Karpas-422 (cell line): Measurements from ENCODE around the gene KIRREL3. TPM values are rescaled to one million over a fixed set of nuclear protein-coding genes. Genes with fewer than 3 reads are reported as not detected.

Experiments
- DNase-seq: peaks from one replicate; pipeline ENCODE4 v3.0.0-alpha.2; 2015
- H2AFZ ChIP-seq: fragments of 200-600 bp; sonication (generic); 2 replicates; pipeline ENCODE4 v1.6.1; 2014; ENCODE audit warnings: antibody characterized with exemption, low read length, mixed read lengths
- H3K27ac ChIP-seq: fragments of 200-600 bp; sonication (generic); 2 replicates; pipeline ENCODE4 v1.5.1; 2014; ENCODE audit warnings: mild to moderate bottlenecking, low read length, moderate library complexity
- H3K27me3 ChIP-seq: fragments of 200-600 bp; sonication (generic); 2 replicates; pipeline ENCODE4 v1.6.1; 2014; ENCODE audit warnings: low read length, mixed read lengths
- H3K36me3 ChIP-seq: fragments of 200-600 bp; sonication (generic); 2 replicates; pipeline ENCODE4 v1.6.1; 2014; ENCODE audit warnings: low read length, mixed read lengths; ENCODE audit not compliant: insufficient read depth
- H3K4me1 ChIP-seq: fragments of 200-600 bp; sonication (generic); 2 replicates; pipeline ENCODE4 v1.6.1; 2014; ENCODE audit warnings: mild to moderate bottlenecking, low read length, mixed read lengths
- H3K4me2 ChIP-seq: fragments of 200-600 bp; sonication (generic); 2 replicates; pipeline ENCODE4 v1.6.1; 2014; ENCODE audit warnings: low read length, low read depth, mild to moderate bottlenecking; ENCODE audit not compliant: poor library complexity, severe bottlenecking
- H3K4me3 ChIP-seq: fragments of 200-600 bp; sonication (generic); 2 replicates; pipeline ENCODE4 v1.5.1; 2014; ENCODE audit warnings: mild to moderate bottlenecking, antibody characterized with exemption, low read length, mixed read lengths
- H3K79me2 ChIP-seq: fragments of 200-600 bp; sonication (generic); 2 replicates; pipeline ENCODE4 v1.6.1; 2014; ENCODE audit warnings: mild to moderate bottlenecking, low read length, mixed read lengths
- H3K9ac ChIP-seq: fragments of 200-600 bp; sonication (generic); 2 replicates; pipeline ENCODE4 v1.6.0; 2014; ENCODE audit warnings: low read length
- H3K9me2 ChIP-seq: fragments of 200-600 bp; sonication (generic), shearing (Covaris generic); replicated peaks from 2 replicates; pipeline ENCODE4 v1.6.0; 2014; ENCODE audit warnings: mild to moderate bottlenecking, low read length, moderate library complexity; ENCODE audit not compliant: insufficient read depth
- H3K9me3 ChIP-seq: fragments of 300-700, 200-600 bp; sonication (generic); 2 replicates; pipeline ENCODE4 v1.6.1; 2014; ENCODE audit warnings: low read length, mixed read lengths
- H4K20me1 ChIP-seq: fragments of 200-600 bp; sonication (generic); 2 replicates; pipeline ENCODE4 v1.6.1; 2014; ENCODE audit warnings: mild to moderate bottlenecking, antibody characterized with exemption, low read length, low read depth; ENCODE audit not compliant: insufficient read depth
- total RNA-seq: library from RNA; depleted of rRNA; stranded (reverse); fragments of >200 nt; shearing (Covaris generic); gene quantifications from 2 replicates; pipeline ENCODE4 v1.2.3, GENCODE V29; 2014; ENCODE audit warnings: low replicate concordance

Gene KIRREL3
- total RNA-seq, 1 experiment from 2014 or later, result not detected

DNA sequence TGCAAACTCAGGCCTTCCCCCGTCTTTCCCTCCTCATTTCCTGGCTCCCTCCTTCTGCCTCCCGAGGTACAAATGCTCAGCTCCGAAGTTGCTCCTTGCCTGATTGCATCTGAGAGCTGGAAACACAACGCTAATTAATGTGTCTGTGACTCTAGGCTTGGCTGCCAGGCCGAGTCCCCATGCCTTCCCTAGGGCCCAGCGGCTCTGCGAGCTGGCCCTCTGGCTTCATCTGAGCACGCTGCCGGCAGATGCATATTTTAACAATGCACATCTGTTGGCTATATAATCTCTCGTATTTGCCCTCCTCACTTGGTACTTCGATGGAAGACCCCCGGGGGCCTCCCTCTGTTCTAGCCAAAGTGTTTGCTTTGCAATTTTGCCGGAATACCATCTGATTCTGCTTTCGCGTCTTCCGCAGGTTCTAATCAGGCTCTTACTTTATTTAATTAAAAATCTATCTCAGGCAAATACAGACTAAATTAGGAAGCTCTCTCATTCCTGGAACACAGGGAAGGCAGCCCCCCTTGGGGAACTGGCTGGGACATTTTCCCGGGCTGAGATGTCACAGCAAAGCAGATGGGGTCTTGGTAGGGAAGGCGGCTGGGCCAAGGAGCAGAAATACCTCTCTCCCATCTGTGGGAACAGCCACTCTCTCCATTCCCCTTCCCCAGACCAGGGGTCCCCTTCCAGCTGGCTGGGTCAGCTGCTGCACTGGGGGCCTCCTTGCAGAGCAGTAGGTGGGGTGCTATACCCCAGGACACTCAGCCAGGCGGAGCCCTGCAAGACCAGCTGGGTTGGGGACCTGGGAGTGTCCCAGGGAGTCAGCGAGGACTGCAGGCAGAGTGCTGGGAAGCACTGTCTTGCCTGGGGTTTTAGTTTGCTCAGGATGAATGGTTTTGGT is 482.2 kb downstream of the KIRREL3 start:
- H3K27ac ChIP-seq, result no peak overlapping the region
- H3K4me3 ChIP-seq, result no peak overlapping the region
- H3K9ac ChIP-seq, result no peak overlapping the region
- no peaks in the 10 kb centered on the region for H3K27me3 ChIP-seq
- H3K4me2 ChIP-seq, result no peak overlapping the region
- no peaks in the 10 kb centered on the region for H3K9me3 ChIP-seq
- H3K4me1 ChIP-seq, result peaks cover 21% of the 10 kb centered on the region
- no peaks in the 10 kb centered on the region for H3K79me2 ChIP-seq
- DNase-seq, result no peak
- H2AFZ ChIP-seq, result no peak overlapping the region
- no peaks in the 10 kb centered on the region for H4K20me1 ChIP-seq
- H3K9me2 ChIP-seq, result no peaks in the 10 kb centered on the region
- no peaks in the 10 kb centered on the region for H3K36me3 ChIP-seq

DNA sequence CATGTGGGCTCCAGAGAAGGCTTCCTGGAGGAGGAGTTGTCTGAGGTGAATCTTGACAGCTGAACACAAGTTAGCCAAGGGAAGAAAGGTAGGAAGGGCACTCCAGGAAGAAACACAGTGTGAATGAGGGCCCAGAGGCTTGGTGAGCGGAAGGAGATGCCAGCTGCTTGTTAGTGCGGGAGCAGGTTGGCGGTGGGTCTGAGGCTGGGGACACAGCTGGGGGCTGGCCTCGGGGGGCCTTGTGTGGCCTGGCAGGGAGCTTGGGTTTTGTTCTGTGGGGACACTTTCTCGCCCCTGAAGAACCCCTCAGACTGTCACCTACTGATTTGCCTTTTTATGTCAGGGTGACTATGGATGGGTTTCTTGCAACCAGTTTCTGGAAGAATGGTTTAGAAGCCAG is 485.1 kb downstream of the KIRREL3 start:
- Histone ChIP-seq H3K9ac (no peak overlapping the region), H3K4me1 (peaks cover 26% of the 10 kb centered on the region), H3K9me2 (no peaks in the 10 kb centered on the region), H3K4me2 (no peak overlapping the region), H3K4me3 (no peak overlapping the region), H2AFZ (no peak overlapping the region), H4K20me1 (no peaks in the 10 kb centered on the region), H3K27ac (no peak overlapping the region), H3K27me3 (no peaks in the 10 kb centered on the region), H3K9me3 (no peaks in the 10 kb centered on the region), H3K79me2 (no peaks in the 10 kb centered on the region), H3K36me3 (no peaks in the 10 kb centered on the region)
- DNase-seq, result no peak

DNA sequence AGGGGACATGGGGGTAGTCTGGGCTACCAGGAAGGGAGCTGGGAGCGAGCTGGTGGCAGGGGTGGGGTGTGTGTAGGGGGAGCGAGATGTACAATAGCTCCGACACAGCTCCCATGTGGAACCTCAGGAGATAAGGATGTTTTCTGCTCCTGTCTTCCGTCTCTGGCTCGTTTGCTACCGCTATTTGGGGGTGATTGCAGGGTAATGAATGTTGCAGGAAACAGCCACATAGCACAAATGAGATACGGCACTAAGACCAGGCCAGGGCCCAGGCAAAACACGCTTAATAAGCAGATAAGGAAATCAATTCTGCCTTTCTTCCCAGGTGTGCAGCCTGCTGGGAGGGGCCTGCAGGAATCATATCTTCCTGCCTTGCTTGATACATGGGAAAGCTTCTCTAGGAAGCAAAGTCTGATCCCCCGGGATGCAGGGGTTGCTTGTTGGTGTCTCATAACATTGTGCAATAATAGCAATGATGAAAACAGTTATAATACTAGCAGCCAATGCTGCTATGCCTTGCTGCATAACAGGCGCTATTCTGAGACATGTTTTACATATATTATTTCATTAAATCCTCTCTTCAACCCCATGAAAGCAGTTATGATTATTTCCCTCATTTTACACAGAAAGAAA is 486.4 kb downstream of the KIRREL3 start:
- Histone ChIP-seq H3K36me3 (no peaks in the 10 kb centered on the region), H3K27ac (no peak overlapping the region), H3K4me1 (peaks cover 26% of the 10 kb centered on the region), H2AFZ (no peak overlapping the region), H4K20me1 (no peaks in the 10 kb centered on the region), H3K4me3 (no peak overlapping the region), H3K4me2 (peak overlapping the region; percentile 51), H3K9ac (no peak overlapping the region), H3K9me3 (no peaks in the 10 kb centered on the region), H3K79me2 (no peaks in the 10 kb centered on the region), H3K27me3 (no peaks in the 10 kb centered on the region), H3K9me2 (no peaks in the 10 kb centered on the region)
- DNase-seq, result no peak

DNA sequence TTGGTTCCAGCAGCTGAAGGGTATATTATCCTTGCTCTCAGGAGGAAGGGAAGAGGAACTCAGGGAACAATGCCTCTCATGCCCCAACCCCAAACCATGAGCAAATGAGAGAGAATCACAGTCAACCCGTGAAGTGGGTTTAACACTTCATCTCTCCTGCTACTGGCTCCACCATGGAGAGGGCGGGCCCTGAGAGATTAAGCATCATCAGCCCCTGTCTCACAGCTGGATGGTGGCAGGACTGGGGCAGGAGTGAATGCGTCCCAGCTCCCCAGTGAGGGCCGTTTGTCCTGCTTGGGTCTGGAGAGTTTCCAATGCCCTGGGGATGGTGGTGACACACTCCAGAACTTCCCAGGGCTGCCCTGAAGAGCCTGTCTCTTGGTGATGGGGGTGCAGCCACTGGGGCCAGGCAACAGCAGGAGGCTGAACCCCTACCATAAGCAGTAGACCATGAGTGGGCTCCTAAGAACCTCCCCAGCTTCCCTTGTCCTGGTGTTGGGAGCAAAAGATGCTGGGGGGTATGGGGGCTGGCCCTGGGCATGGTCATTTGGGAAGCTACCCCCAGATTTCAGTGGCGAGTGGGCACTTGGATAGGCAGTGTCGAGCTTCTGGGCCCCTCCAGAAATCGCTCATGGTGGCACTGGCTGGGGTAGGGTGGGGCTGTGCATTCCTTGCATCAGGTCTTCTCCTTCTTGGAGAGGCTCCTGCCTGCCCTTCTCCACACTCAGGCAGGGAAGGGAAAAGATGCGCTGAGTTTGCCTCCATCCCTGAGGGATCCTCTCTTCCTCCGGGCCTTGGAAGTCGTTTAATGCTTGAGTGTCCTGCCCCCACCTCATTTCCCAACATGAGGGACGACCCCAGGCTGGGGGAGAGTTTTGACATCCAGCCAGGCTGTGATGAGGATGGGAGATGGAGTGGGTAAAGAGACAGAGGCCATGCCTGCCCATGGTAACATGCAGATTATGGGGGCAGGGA is 487.5 kb downstream of the KIRREL3 start:
- no peaks in the 10 kb centered on the region for H4K20me1 ChIP-seq
- H3K4me1 ChIP-seq, result peaks cover 26% of the 10 kb centered on the region
- no peak overlapping the region for H3K27ac ChIP-seq
- H3K4me2 ChIP-seq, result no peak overlapping the region
- no peak overlapping the region for H3K9ac ChIP-seq
- H3K27me3 ChIP-seq, result no peaks in the 10 kb centered on the region
- no peaks in the 10 kb centered on the region for H3K9me3 ChIP-seq
- H3K36me3 ChIP-seq, result no peaks in the 10 kb centered on the region
- no peaks in the 10 kb centered on the region for H3K9me2 ChIP-seq
- no peak overlapping the region for H3K4me3 ChIP-seq
- H3K79me2 ChIP-seq, result no peaks in the 10 kb centered on the region
- H2AFZ ChIP-seq, result no peak overlapping the region
- DNase-seq, result no peak

DNA sequence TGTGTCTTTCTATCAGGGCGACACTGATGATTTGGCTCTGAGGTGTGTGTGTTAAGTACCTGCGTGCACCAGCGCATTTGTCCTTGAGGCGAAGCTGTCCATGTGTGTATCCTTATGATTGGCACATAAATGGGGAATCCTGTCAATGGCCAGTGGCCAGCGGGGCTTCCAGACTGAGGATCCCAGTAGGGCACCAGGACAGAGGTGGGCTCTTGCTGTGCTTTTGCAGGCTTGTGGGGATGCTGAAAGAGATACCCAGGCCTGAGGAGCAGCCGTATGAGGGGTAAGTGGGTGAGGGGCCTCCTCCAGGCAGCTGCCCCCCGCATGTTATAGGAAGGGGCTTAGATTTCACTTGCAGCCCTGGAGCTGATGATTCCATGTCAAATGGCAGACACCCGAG is 488.3 kb downstream of the KIRREL3 start:
- Histone ChIP-seq H3K4me3 (no peak overlapping the region), H3K27me3 (no peaks in the 10 kb centered on the region), H3K36me3 (no peaks in the 10 kb centered on the region), H2AFZ (no peak overlapping the region), H3K79me2 (no peaks in the 10 kb centered on the region), H3K9me2 (no peaks in the 10 kb centered on the region), H3K9me3 (no peaks in the 10 kb centered on the region), H3K9ac (no peak overlapping the region), H4K20me1 (no peaks in the 10 kb centered on the region), H3K4me1 (peaks cover 26% of the 10 kb centered on the region), H3K4me2 (no peak overlapping the region), H3K27ac (no peak overlapping the region)
- DNase-seq, result no peak

DNA sequence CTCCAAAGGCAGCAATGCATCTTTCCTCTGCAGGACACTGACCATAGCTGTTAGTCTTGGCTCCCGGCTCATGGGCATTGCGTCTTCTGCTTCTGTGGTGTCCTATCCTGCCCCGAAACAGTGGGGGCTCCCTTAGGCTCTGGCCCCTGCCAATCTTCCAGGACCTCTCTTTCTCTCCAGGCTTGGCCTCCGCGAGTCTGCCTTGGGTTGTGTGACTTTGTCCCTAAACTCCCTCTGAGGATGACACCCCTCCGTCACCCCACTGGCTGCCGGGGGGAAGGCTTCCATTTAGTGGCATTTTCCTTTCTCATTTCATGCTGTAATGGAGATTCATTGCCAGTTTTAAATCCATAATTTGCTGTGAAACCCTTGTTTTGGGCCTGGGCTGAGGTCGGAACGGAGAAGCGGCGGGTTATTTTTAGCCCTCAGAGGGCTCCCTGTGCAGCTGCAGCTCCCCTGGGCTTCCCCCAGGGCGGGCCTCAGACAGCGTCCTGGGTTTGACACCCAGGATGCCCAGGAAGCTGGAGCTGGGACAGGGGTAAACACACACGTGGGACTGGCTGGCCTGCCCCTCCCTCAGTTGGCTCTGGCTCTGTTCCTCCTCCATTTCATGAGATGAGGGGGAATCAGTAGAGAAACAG is 489.0 kb downstream of the KIRREL3 start:
- Histone ChIP-seq H3K9me3 (no peaks in the 10 kb centered on the region), H3K4me3 (no peak overlapping the region), H3K27me3 (no peaks in the 10 kb centered on the region), H2AFZ (no peak overlapping the region), H3K36me3 (no peaks in the 10 kb centered on the region), H3K27ac (no peak overlapping the region), H3K79me2 (no peaks in the 10 kb centered on the region), H3K9ac (no peak overlapping the region), H3K4me2 (no peak overlapping the region), H4K20me1 (no peaks in the 10 kb centered on the region), H3K9me2 (no peaks in the 10 kb centered on the region), H3K4me1 (peaks cover 26% of the 10 kb centered on the region)
- no peak for DNase-seq

DNA sequence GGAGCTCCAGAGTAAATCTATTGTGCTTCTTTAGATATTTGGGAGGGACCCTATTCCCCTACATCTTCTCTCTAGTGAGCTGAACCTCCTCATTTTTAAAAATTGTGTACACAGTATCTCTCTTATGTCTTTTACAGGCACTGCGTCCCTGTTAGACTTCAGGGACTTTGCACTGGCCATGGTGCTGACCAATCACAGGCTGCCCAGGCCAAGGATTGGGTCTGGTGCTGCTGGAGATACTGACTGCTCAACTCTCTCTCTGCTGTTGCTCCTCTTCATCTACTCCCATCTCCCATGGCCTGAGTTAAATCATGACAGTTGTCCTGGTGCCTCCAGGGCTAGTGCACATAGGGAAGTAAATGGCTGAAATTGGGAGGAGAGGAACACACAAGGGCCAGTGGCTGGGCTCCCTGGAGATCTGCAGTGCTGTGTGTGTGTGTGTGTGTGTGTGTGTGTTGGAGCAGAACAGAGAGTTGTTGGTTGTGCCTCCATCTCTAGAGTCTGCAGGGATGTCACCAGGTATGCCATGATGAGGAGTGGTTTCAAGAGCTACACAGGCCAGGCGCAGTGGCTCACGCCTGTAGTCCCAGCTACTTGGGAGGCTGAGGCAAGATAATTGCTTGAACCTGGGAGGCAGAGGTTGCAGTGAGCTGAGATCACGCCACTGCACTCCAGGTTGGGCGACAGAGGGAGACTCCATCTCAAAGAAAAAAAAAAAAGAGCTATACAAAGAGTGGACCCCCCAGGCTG is 489.8 kb downstream of the KIRREL3 start:
- Histone ChIP-seq H3K27me3 (no peaks in the 10 kb centered on the region), H3K27ac (no peak overlapping the region), H3K4me3 (no peak overlapping the region), H2AFZ (no peak overlapping the region), H3K9ac (no peak overlapping the region), H3K79me2 (no peaks in the 10 kb centered on the region), H3K9me2 (no peaks in the 10 kb centered on the region), H3K9me3 (no peaks in the 10 kb centered on the region), H4K20me1 (no peaks in the 10 kb centered on the region), H3K4me2 (no peak overlapping the region), H3K4me1 (peaks cover 25% of the 10 kb centered on the region), H3K36me3 (no peaks in the 10 kb centered on the region)
- no peak for DNase-seq
